K562 (cell line): ENCODE measurements around the gene EPC2. TPM values are rescaled to one million over a fixed set of nuclear protein-coding genes. Genes with fewer than 3 reads are reported as not detected.

Experiments used
- ATAC-seq: fragments of 200-7000 bp; cut with Tn5 transposase; 3 replicates; pipeline ENCODE4 v1.9.1; 2020; ENCODE audit warnings: moderate library complexity
- BruUV-seq: library from RNA; stranded (reverse); fragments of 400-500 nt; replicated peaks from 2 replicates; lab custom pipeline; 2021; lab: Mats Ljungman, UMichigan
- CTCF ChIA-PET: fragments of 300-600 bp; formaldehyde crosslinking; extraction: SDS; loops from one replicate; lab custom pipeline; 2021; ENCODE audit warnings: low intra/inter-chr PET ratio; lab: Yijun Ruan, JAX
- POLR2A ChIA-PET: fragments of 300-600, 350-650 bp; sonication (Branson Sonifier 250); formaldehyde crosslinking; extraction: SDS; loops from one replicate; lab custom pipeline; 2021; ENCODE audit warnings: antibody characterized with exemption, inconsistent platforms; lab: Yijun Ruan, JAX
- DNase-seq, 4 experiments: peaks; one replicate each; pipeline versions ENCODE4 v3.0.0 to v3.0.0-alpha.2; 2011 to 2018; ENCODE audit warnings: low spot score in 3 of 4, mixed read lengths in 3 of 4; ENCODE audit errors: extremely low read depth in 1 of 4
- FAIRE-seq: peaks from 2 replicates; lab custom pipeline; 2011; peaks lifted over from hg19 to GRCh38; lab: Jason Lieb, UNC
- H2AFZ ChIP-seq: 2 replicates; pipeline ENCODE4 v1.6.0; 2011; ENCODE audit warnings: low read depth, low read length, control low read depth, inconsistent platforms
- H3K27ac ChIP-seq: fragments of 200-600 bp; 3 replicates; pipeline ENCODE4 v1.8.0; 2011; ENCODE audit warnings: low read depth, mild to moderate bottlenecking, control low read depth, inconsistent platforms, low read length, moderate library complexity, mixed read lengths; ENCODE audit errors: extremely low read depth
- H3K27me3 ChIP-seq, 2 experiments: fragments of 300-600 bp in 1 of 2; 2 replicates in 1 of 2; 3 replicates in 1 of 2; pipeline versions ENCODE4 v1.6.0 to v1.8.0; 2011; ENCODE audit warnings: inconsistent platforms in 2 of 2, low read length in 2 of 2, mild to moderate bottlenecking in 1 of 2, mixed read lengths in 1 of 2, moderate library complexity in 1 of 2; ENCODE audit not compliant: control insufficient read depth in 2 of 2, insufficient read depth in 2 of 2
- H3K36me3 ChIP-seq: fragments of 300-600 bp; 3 replicates; pipeline ENCODE4 v1.8.0; 2011; ENCODE audit warnings: mild to moderate bottlenecking, low read length, inconsistent platforms; ENCODE audit not compliant: control insufficient read depth, insufficient read depth
- H3K4me1 ChIP-seq, 2 experiments: fragments of 200-600 bp in 1 of 2; replicated peaks in 1 of 2; 2 replicates in 1 of 2; 3 replicates in 1 of 2; pipeline versions ENCODE4 v1.5.1 to v1.8.0; 2011; ENCODE audit warnings: inconsistent platforms in 2 of 2, low read length in 2 of 2, mild to moderate bottlenecking in 1 of 2, mixed read lengths in 1 of 2, moderate library complexity in 1 of 2; ENCODE audit not compliant: control insufficient read depth in 2 of 2, insufficient read depth in 2 of 2
- H3K4me2 ChIP-seq: 2 replicates; pipeline ENCODE4 v1.6.1; 2011; ENCODE audit warnings: low read length, control low read depth, inconsistent platforms, mixed read lengths; ENCODE audit not compliant: insufficient read depth
- H3K4me3 ChIP-seq: fragments of 200-600 bp; sonication (generic), shearing (Covaris generic); 2 replicates; pipeline ENCODE4 v1.5.1; 2016; ENCODE audit warnings: control low read depth, inconsistent platforms
- H3K79me2 ChIP-seq: fragments of 200-600 bp; 3 replicates; pipeline ENCODE4 v1.8.0; 2011; ENCODE audit warnings: low read length, inconsistent platforms; ENCODE audit not compliant: control insufficient read depth, insufficient read depth
- H3K9ac ChIP-seq, 2 experiments: 2 replicates each; pipeline versions ENCODE4 v1.6.0 to v1.6.1; 2011; ENCODE audit warnings: low read depth in 2 of 2, low read length in 2 of 2, control low read depth in 1 of 2, inconsistent platforms in 1 of 2, mild to moderate bottlenecking in 1 of 2, mixed read lengths in 1 of 2; ENCODE audit not compliant: insufficient read depth in 1 of 2
- H3K9me1 ChIP-seq: one replicate; pipeline ENCODE4 v1.6.0; 2011; ENCODE audit warnings: inconsistent platforms, mild to moderate bottlenecking, low read length, moderate library complexity; ENCODE audit not compliant: control insufficient read depth, insufficient read depth
- H3K9me3 ChIP-seq: replicated peaks from 2 replicates; pipeline ENCODE4 v1.5.1; 2011; ENCODE audit warnings: low read depth, low read length, inconsistent platforms; ENCODE audit not compliant: control insufficient read depth, insufficient read depth
- H4K20me1 ChIP-seq: replicated peaks from 2 replicates; pipeline ENCODE4 v1.6.1; 2011; ENCODE audit warnings: low read length, inconsistent platforms, mixed read lengths; ENCODE audit not compliant: control insufficient read depth, insufficient read depth
- CEBPG ChIP-seq, 3 experiments: fragments of 200-800 bp in 1 of 3; sonication (Bioruptor generic) in 1 of 3; sonication (generic) in 1 of 3; formaldehyde crosslinking in 1 of 3; IDR thresholded peaks in 2 of 3; conservative IDR thresholded peaks in 1 of 3; 2 replicates each; pipeline versions ENCODE4 v1.6.1 to v1.8.0; 2016 to 2022; ENCODE audit warnings: missing compliant biosample characterization in 2 of 3, missing genetic modification characterization in 2 of 3, mild to moderate bottlenecking in 1 of 3, missing genetic modification reagents in 1 of 3
- DIDO1 ChIP-seq: fragments of 450-650 bp; IDR thresholded peaks from 2 replicates; pipeline ENCODE4 v1.6.1; 2016; ENCODE audit warnings: low read depth, missing biosample characterization, missing genetic modification characterization
- HNRNPH1 ChIP-seq: fragments of 200-400 bp; formaldehyde crosslinking; optimal IDR thresholded peaks from 2 replicates; pipeline ENCODE3; 2017; ENCODE audit warnings: low read depth, mild to moderate bottlenecking, low read length, moderate library complexity
- IRF1 ChIP-seq: sonication (generic); formaldehyde crosslinking; IDR thresholded peaks from 2 replicates; pipeline ENCODE4 v1.8.0; 2022; ENCODE audit warnings: missing genetic modification reagents, mild to moderate bottlenecking, borderline replicate concordance
- NR3C1 ChIP-seq: sonication (generic); formaldehyde crosslinking; IDR thresholded peaks from 2 replicates; pipeline ENCODE4 v1.8.1; 2022; ENCODE audit warnings: missing genetic modification reagents
- PRPF4 ChIP-seq: fragments of 200-400 bp; formaldehyde crosslinking; IDR thresholded peaks from one replicate; pipeline ENCODE4 v1.6.1; 2017; ENCODE audit warnings: low read length, low read depth, mild to moderate bottlenecking; ENCODE audit not compliant: insufficient read depth, poor library complexity, severe bottlenecking
- RBFOX2 ChIP-seq: fragments of 200-400 bp; formaldehyde crosslinking; IDR thresholded peaks from 2 replicates; pipeline ENCODE4 v1.6.1; 2017; ENCODE audit warnings: low read depth, mild to moderate bottlenecking, low read length, moderate library complexity
- RBM22 ChIP-seq: fragments of 200-400 bp; formaldehyde crosslinking; IDR thresholded peaks from 2 replicates; pipeline ENCODE4 v1.6.1; 2018; ENCODE audit warnings: low read length, low read depth; ENCODE audit not compliant: poor library complexity, severe bottlenecking
- SAFB2 ChIP-seq: fragments of 200-400 bp; formaldehyde crosslinking; IDR thresholded peaks from 2 replicates; pipeline ENCODE4 v1.6.1; 2018; ENCODE audit warnings: borderline replicate concordance, low read length, low read depth, moderate library complexity; ENCODE audit not compliant: severe bottlenecking
- WGBS: fragments of 100-300 bp; shearing (Covaris generic); methylation state at CpG from one replicate; pipeline ENCODE4 v1.1.6; 2016; ENCODE audit warnings: low coverage, mixed read lengths; ENCODE audit not compliant: insufficient coverage; ENCODE audit errors: missing lambda C conversion rate; 5-methylcytosine and 5-hydroxymethylcytosine counted together
- in situ Hi-C: fragments of 300-500 bp; cut with MboI; formaldehyde crosslinking; loops from 4 replicates; pipeline ENCODE4 v1.15.0; 2018; ENCODE audit warnings: inconsistent platforms, mixed read lengths
- intact Hi-C: fragments of 100-400 bp; cut with micrococcal nuclease; formaldehyde crosslinking; loops from 2 replicates; pipeline ENCODE4 v1.14.2; 2022
- polyA plus RNA-seq, 8 experiments: library from polyadenylated mRNA; depleted of rRNA in 4 of 8; stranded (reverse) in 5 of 8; unstranded in 3 of 8; fragments of >200 nt; fragmentation: Nextera tagmentation in 2 of 8; fragmentation: Illumina TruSeq in 1 of 8; extraction: Ambion mirVana in 2 of 8; extraction: Trizol in 1 of 8; gene quantifications; 2 replicates each; pipeline versions ENCODE4 v1.2.1 to v1.2.3, GENCODE V29; 2011 to 2014; ENCODE audit warnings: inconsistent platforms in 1 of 8, missing spikeins in 1 of 8
- total RNA-seq, 7 experiments: library from RNA; depleted of rRNA in 6 of 7; stranded (reverse); fragments of >200 nt in 6 of 7; fragmentation: Illumina TruSeq in 2 of 7; extraction: Trizol in 2 of 7; gene quantifications; 2 replicates each; pipeline versions ENCODE4 v1.2.1 to v1.2.3, GENCODE V29; 2011 to 2021; ENCODE audit warnings: low replicate concordance in 1 of 7

The EPC2 gene
- total and polyA plus RNA-seq, 9 of the 15 experiments (the other 6 are each of a cell fraction or from before 2014, with no cell fraction given): 7.0 to 35.8 (median 29.1) TPM

DNA sequence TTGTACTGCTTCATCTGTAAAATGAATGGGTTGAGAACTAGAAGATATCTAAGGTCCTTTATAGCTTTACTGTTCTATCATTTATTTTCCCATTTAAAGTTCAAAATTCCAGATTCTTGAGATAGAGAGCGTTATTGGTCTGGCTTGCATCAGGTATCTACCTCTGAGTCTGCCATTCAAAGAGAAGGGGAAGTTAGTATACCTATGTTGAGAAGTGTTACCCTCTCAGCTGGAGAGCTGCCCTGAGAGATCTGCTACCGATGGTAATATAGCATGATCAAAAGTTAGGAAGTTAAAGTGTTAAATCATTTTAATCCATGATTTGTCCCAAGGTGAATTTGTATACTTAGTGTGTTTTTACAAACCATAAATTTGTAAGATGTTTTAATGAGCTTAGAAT is 7.4 kb downstream of the EPC2 start:
- no TSS peak for BruUV-seq
- H3K9me1 ChIP-seq: peaks cover 4% of the 10 kb centered on the region
- no peak overlapping the region for H3K4me2 ChIP-seq
- H3K4me1 ChIP-seq: peaks cover 0 to 11% of the 10 kb centered on the region in 2 experiments; a peak in 3 of 5 replicates
- peaks cover 99% of the 10 kb centered on the region for H3K79me2 ChIP-seq
- CTCF ChIA-PET: no interaction called here
- in situ Hi-C loops: loop anchor here (25.0 kb wide), 1 partner anchor 910 kb away; no protein-coding TSS in a partner anchor
- H3K27ac ChIP-seq: no peak overlapping the region
- H3K36me3 ChIP-seq: no peaks in the 10 kb centered on the region
- no peak overlapping the region for H3K4me3 ChIP-seq
- peak; percentile 62 for ATAC-seq
- POLR2A ChIA-PET: interaction anchor here (1.0 to 2.4 kb wide), 2 partner anchors 11 to 24 kb away, joined by 3 to 9 read pairs; no protein-coding TSS in a partner anchor
- H4K20me1 ChIP-seq: peaks cover 33% of the 10 kb centered on the region
- FAIRE-seq: no peak
- 49% methylated on average over 2 of the region's 2 CpGs for WGBS
- no peaks in the 10 kb centered on the region for H3K27me3 ChIP-seq
- H2AFZ ChIP-seq: no peak overlapping the region
- no peak for TF ChIP-seq CEBPG (CRISPR knock-in tag; IDR thresholded peaks at IDR 0.05)
- 0 out of 4 replicates have a peak, but pooled peaks of 1 of the 2 experiments have one; percentile 12 for TF ChIP-seq CEBPG (tag; conservative IDR thresholded peaks at IDR 0.05 in 1 of 2, IDR thresholded peaks at IDR 0.05 in 1 of 2)
- TF ChIP-seq DIDO1 (tag): no peak
- no peak for TF ChIP-seq HNRNPH1
- no peak for TF ChIP-seq RBM22
- no peak for TF ChIP-seq IRF1 (CRISPR knock-in tag)
- no peak for TF ChIP-seq NR3C1
- TF ChIP-seq RBFOX2: no peak
- TF ChIP-seq SAFB2: no peak
- no peak for TF ChIP-seq PRPF4
- intact Hi-C loops: no loop called here
- no peaks in the 10 kb centered on the region for H3K9me3 ChIP-seq
- no peak for DNase-seq
- H3K9ac ChIP-seq: no peak overlapping the region
